Fibroblast of mammary gland (primary cell): ENCODE data around the gene SH3BP1.
"Not testable (repeated sequence)": the region's sequence is repeated elsewhere in the genome, so short reads cannot be mapped to it uniquely, and the experiment has no call there.

Source experiments
- DNase-seq: peaks from one replicate; pipeline ENCODE4 v3.0.0-alpha.2; 2010; ENCODE audit warnings: low read depth
- H3K4me3 ChIP-seq: 2 replicates; pipeline ENCODE4 v1.5.1; 2011; ENCODE audit warnings: low read depth, mild to moderate bottlenecking, low read length, moderate library complexity; ENCODE audit not compliant: control insufficient read depth
- CTCF ChIP-seq: conservative IDR thresholded peaks from 2 replicates; pipeline ENCODE4 v1.5.1; 2011; ENCODE audit warnings: low read depth, low read length, inconsistent platforms; ENCODE audit not compliant: control insufficient read depth, insufficient read depth

The SH3BP1 gene

GRCh38 chr22:37681556-37682049, 42.1 kb downstream of the SH3BP1 start:
- peak; percentile 89 for DNase-seq
- TF ChIP-seq CTCF = peak; percentile 93
- H3K4me3 ChIP-seq = no peak overlapping the region

- no peak for DNase-seq
- H3K4me3 ChIP-seq = no peak overlapping the region
- no peak for TF ChIP-seq CTCF
Observed at GRCh38 chr22:37684803-37685615, 45.5 kb downstream of the SH3BP1 start.

- no peak for TF ChIP-seq CTCF
- peak within 1 kb of the TSS; percentile 77 for H3K4me3 ChIP-seq
- peak; percentile 86 for DNase-seq
Observed at GRCh38 chr22:37686002-37686982, 46.8 kb downstream of the SH3BP1 start, which contains the start of gene NOL12. TSS of gene NOL12 (plus strand) at chr22:37686343. CDS start at chr22:37686393, 50 bp downstream.

DNA sequence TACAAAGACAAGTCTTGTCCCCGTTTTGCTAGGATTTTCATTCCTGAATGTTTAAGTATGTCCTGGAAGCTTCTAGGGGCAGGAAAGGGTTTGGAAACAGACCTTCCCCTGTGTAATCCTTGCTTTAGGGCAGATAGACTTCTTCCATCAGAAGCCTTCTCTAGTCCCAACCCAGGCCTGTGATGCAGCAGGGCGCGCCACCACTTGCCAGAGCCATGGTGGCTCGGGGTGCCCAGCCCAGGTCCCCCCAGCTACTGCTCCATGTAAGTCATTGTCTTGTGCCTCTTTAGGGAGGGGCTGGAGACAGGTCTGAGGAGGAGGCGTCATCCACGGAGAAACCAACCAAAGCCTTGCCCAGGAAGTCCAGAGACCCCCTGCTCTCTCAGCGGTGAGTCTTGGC, 50.9 kb downstream of the SH3BP1 start:
- TF ChIP-seq CTCF = no peak
- H3K4me3 ChIP-seq = no peak overlapping the region
- no peak for DNase-seq

- no peak overlapping the region for H3K4me3 ChIP-seq
- DNase-seq = no peak
- TF ChIP-seq CTCF = no peak
Observed at GRCh38 chr22:37690901-37691504, 51.5 kb downstream of the SH3BP1 start.

GRCh38 chr22:37692627-37693285, 53.3 kb downstream of the SH3BP1 start:
- no peak overlapping the region for H3K4me3 ChIP-seq
- no peak for DNase-seq
- no peak for TF ChIP-seq CTCF

- not testable (repeated sequence) for H3K4me3 ChIP-seq, DNase-seq
Observed at GRCh38 chr22:37694131-37694530, 54.7 kb downstream of the SH3BP1 start.

- peak overlapping the region; percentile 30 for H3K4me3 ChIP-seq
- DNase-seq = not testable (repeated sequence)
Observed at GRCh38 chr22:37696260-37696656, 56.8 kb downstream of the SH3BP1 start.
